C4-2B (cell line): ENCODE results near the gene SLMAP.

Experiments used
- H3K27ac ChIP-seq: fragments of 450-650 bp; 2 replicates; pipeline ENCODE4 v1.5.1; 2017
- ZFX ChIP-seq: fragments of 450-650 bp; IDR thresholded peaks from 2 replicates; pipeline ENCODE4 v1.6.1; 2017
- TF ChIP-seq, protein P1 (sequence below): fragments of 450-650 bp; conservative IDR thresholded peaks from 2 replicates; pipeline ENCODE4 v1.5.1; 2017; ENCODE audit warnings: mild to moderate bottlenecking

Gene SLMAP

GRCh38 chr3:57753016-57753415 lies 3.1 kb upstream of the SLMAP start:
- no peak overlapping the region for H3K27ac ChIP-seq
- TF ChIP-seq, protein P1, sequence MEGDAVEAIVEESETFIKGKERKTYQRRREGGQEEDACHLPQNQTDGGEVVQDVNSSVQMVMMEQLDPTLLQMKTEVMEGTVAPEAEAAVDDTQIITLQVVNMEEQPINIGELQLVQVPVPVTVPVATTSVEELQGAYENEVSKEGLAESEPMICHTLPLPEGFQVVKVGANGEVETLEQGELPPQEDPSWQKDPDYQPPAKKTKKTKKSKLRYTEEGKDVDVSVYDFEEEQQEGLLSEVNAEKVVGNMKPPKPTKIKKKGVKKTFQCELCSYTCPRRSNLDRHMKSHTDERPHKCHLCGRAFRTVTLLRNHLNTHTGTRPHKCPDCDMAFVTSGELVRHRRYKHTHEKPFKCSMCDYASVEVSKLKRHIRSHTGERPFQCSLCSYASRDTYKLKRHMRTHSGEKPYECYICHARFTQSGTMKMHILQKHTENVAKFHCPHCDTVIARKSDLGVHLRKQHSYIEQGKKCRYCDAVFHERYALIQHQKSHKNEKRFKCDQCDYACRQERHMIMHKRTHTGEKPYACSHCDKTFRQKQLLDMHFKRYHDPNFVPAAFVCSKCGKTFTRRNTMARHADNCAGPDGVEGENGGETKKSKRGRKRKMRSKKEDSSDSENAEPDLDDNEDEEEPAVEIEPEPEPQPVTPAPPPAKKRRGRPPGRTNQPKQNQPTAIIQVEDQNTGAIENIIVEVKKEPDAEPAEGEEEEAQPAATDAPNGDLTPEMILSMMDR = no peak
- TF ChIP-seq ZFX = no peak

DNA sequence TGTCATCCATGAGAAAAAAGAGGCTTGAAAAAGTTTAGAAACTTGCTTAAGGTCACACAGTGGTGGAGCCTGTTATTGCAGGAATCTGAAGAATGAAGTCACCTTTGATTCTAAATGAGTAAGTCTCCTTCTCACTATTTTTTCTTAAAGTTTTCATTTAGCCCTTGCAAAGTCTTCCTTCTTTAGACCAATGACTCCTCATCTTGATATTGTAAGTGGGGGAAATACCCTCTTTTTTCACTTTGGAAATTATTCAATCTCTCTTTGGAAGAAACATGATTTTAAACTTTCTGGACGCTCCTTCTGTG lies 787 bp upstream of the SLMAP start:
- TF ChIP-seq, protein P1 = no peak
- no peak for TF ChIP-seq ZFX
- H3K27ac ChIP-seq = peak overlapping the region; percentile 96; the same call in 1 of the 2 replicates

- H3K27ac ChIP-seq = peak overlapping the region; percentile 96
- TF ChIP-seq, protein P1 = no peak
- peak; percentile 90 for TF ChIP-seq ZFX
Observed at GRCh38 chr3:57756528-57757401, 656 bp downstream of the SLMAP start.

GRCh38 chr3:57757642-57758297 lies 1.7 kb downstream of the SLMAP start:
- TF ChIP-seq ZFX = no peak
- TF ChIP-seq, protein P1 = no peak
- H3K27ac ChIP-seq = no peak overlapping the region

DNA sequence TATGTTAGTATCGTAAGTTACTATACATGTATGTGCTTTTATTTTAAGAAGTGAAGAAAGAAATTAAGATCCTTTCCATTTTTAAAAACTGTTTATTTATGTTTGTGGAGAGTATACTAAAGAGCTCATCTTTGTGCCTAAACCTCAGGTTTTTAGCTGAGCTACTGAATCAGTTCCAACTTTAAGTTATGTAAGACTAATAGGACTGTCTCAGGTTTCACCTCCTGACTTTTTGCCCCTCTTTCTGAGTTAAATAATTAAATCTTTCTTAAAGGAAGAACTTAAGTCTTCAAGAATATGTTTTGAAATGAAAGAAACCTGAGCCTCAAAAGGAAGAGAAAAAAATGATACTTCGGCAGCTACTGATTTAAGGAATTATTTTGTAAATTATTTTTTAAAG lies 2.6 kb downstream of the SLMAP start:
- no peak for TF ChIP-seq ZFX
- TF ChIP-seq, protein P1 = no peak
- H3K27ac ChIP-seq = no peak overlapping the region

DNA sequence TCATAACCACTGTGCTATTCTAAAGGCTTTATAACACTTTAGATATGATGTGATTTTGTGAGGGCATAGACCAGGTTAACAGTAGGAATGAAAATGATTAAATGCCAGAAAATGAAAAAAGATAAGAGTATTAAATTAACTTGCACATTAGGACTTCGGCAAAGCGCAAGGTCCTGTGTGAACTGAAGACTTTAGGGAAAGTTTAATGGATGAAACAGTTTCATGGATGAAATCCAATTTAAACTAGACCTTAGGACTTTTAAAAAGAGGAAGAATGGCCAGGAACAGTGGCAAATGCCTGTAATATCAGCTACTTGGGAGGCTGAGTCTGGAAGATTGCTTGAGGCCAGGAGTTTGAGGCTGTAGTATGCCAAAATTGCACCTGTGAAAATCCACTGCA lies 8.7 kb downstream of the SLMAP start:
- H3K27ac ChIP-seq = no peak overlapping the region
- TF ChIP-seq, protein P1 = no peak
- TF ChIP-seq ZFX = no peak

- no peak overlapping the region for H3K27ac ChIP-seq
- TF ChIP-seq, protein P1 = no peak
- no peak for TF ChIP-seq ZFX
Observed at GRCh38 chr3:57768595-57768994, 12.5 kb downstream of the SLMAP start.
